Measurements from ENCODE around the gene FOCAD.

The FOCAD gene

GRCh38 chr9:20742833-20743232 lies 58.8 kb downstream of the FOCAD start:
- no peak for TF ChIP-seq EP300 (IDR thresholded peaks at IDR 0.05; ENCODE audit: borderline replicate concordance)
- TF ChIP-seq TEAD4 (IDR thresholded peaks at IDR 0.05) = no peak
- TF ChIP-seq RAD21 (IDR thresholded peaks at IDR 0.05; ENCODE audit: low read depth) = no peak
- TF ChIP-seq TCF12 (IDR thresholded peaks at IDR 0.05; ENCODE audit: low read depth) = no peak
- no peak for TF ChIP-seq NFIC (IDR thresholded peaks at IDR 0.05)
- TF ChIP-seq CEBPB (IDR thresholded peaks at IDR 0.05) = no peak
- no peak for TF ChIP-seq YY1 (IDR thresholded peaks at IDR 0.05; ENCODE audit: low read depth)
- TF ChIP-seq CREB1 (IDR thresholded peaks at IDR 0.05; ENCODE audit: low read depth) = no peak
- no peak for TF ChIP-seq MAX (IDR thresholded peaks at IDR 0.05)
- no peak for TF ChIP-seq REST (IDR thresholded peaks at IDR 0.05; ENCODE audit: low read depth)
- no peak for TF ChIP-seq ZBTB7A (IDR thresholded peaks at IDR 0.05; ENCODE audit: low read depth)
- TF ChIP-seq USF1 (IDR thresholded peaks at IDR 0.05) = no peak
- TF ChIP-seq FOXM1 (IDR thresholded peaks at IDR 0.05; ENCODE audit: borderline replicate concordance, low read depth) = no peak
- TF ChIP-seq EGR1 (IDR thresholded peaks at IDR 0.05) = no peak
- no peak for TF ChIP-seq TAF1 (IDR thresholded peaks at IDR 0.05; ENCODE audit: low read depth)

GRCh38 chr9:20744036-20744630 lies 60.1 kb downstream of the FOCAD start:
- TF ChIP-seq TEAD4 (IDR thresholded peaks at IDR 0.05) (no peak), RAD21 (IDR thresholded peaks at IDR 0.05; ENCODE audit: low read depth) (no peak), EP300 (IDR thresholded peaks at IDR 0.05; ENCODE audit: borderline replicate concordance) (no peak), TCF12 (IDR thresholded peaks at IDR 0.05; ENCODE audit: low read depth) (no peak), TAF1 (IDR thresholded peaks at IDR 0.05; ENCODE audit: low read depth) (no peak), ZBTB7A (IDR thresholded peaks at IDR 0.05; ENCODE audit: low read depth) (no peak), YY1 (IDR thresholded peaks at IDR 0.05; ENCODE audit: low read depth) (no peak), USF1 (IDR thresholded peaks at IDR 0.05) (no peak), NFIC (IDR thresholded peaks at IDR 0.05) (no peak)

GRCh38 chr9:20746967-20747366 lies 62.9 kb downstream of the FOCAD start:
- TF ChIP-seq CEBPB (IDR thresholded peaks at IDR 0.05) = no peak
- no peak for TF ChIP-seq EP300 (IDR thresholded peaks at IDR 0.05; ENCODE audit: borderline replicate concordance)

GRCh38 chr9:20749496-20750198 lies 65.6 kb downstream of the FOCAD start:
- TF ChIP-seq TCF12 (IDR thresholded peaks at IDR 0.05; ENCODE audit: low read depth) (no peak), TAF1 (IDR thresholded peaks at IDR 0.05; ENCODE audit: low read depth) (no peak), TEAD4 (IDR thresholded peaks at IDR 0.05) (no peak), YY1 (IDR thresholded peaks at IDR 0.05; ENCODE audit: low read depth) (no peak), USF1 (IDR thresholded peaks at IDR 0.05) (no peak), RAD21 (IDR thresholded peaks at IDR 0.05; ENCODE audit: low read depth) (no peak), FOXM1 (IDR thresholded peaks at IDR 0.05; ENCODE audit: borderline replicate concordance, low read depth) (no peak), CREB1 (IDR thresholded peaks at IDR 0.05; ENCODE audit: low read depth) (no peak), ZBTB7A (IDR thresholded peaks at IDR 0.05; ENCODE audit: low read depth) (no peak), REST (IDR thresholded peaks at IDR 0.05; ENCODE audit: low read depth) (no peak), EGR1 (IDR thresholded peaks at IDR 0.05) (no peak), MAX (IDR thresholded peaks at IDR 0.05) (no peak), NFIC (IDR thresholded peaks at IDR 0.05) (no peak), EP300 (IDR thresholded peaks at IDR 0.05; ENCODE audit: borderline replicate concordance) (no peak), CEBPB (IDR thresholded peaks at IDR 0.05) (no peak)

GRCh38 chr9:20753761-20754160 lies 69.7 kb downstream of the FOCAD start:
- no peak for TF ChIP-seq TEAD4 (IDR thresholded peaks at IDR 0.05)
- no peak for TF ChIP-seq USF1 (IDR thresholded peaks at IDR 0.05)
- no peak for TF ChIP-seq ZBTB7A (IDR thresholded peaks at IDR 0.05; ENCODE audit: low read depth)
- no peak for TF ChIP-seq TAF1 (IDR thresholded peaks at IDR 0.05; ENCODE audit: low read depth)
- no peak for TF ChIP-seq CREB1 (IDR thresholded peaks at IDR 0.05; ENCODE audit: low read depth)
- no peak for TF ChIP-seq FOXM1 (IDR thresholded peaks at IDR 0.05; ENCODE audit: borderline replicate concordance, low read depth)
- no peak for TF ChIP-seq NFIC (IDR thresholded peaks at IDR 0.05)
- TF ChIP-seq REST (IDR thresholded peaks at IDR 0.05; ENCODE audit: low read depth) = no peak
- TF ChIP-seq EGR1 (IDR thresholded peaks at IDR 0.05) = no peak
- no peak for TF ChIP-seq CEBPB (IDR thresholded peaks at IDR 0.05)
- no peak for TF ChIP-seq YY1 (IDR thresholded peaks at IDR 0.05; ENCODE audit: low read depth)
- no peak for TF ChIP-seq MAX (IDR thresholded peaks at IDR 0.05)
- TF ChIP-seq TCF12 (IDR thresholded peaks at IDR 0.05; ENCODE audit: low read depth) = no peak
- no peak for TF ChIP-seq EP300 (IDR thresholded peaks at IDR 0.05; ENCODE audit: borderline replicate concordance)
- TF ChIP-seq RAD21 (IDR thresholded peaks at IDR 0.05; ENCODE audit: low read depth) = no peak

All from Ishikawa (cell line).